Dendritic cell treated with granulocyte-macrophage colony-stimulating factor and Interleukin-4, amounts not matched to agents 40 ng/mL and 50 ng/mL, for 4 days (primary cell): ENCODE measurements around the gene LMAN1.
A peak's percentile ranks its signal among the peaks of the same experiment; 100 is the strongest.

Experiments used
- H3K27ac Mint-ChIP-seq: one replicate; pipeline ENCODE4 v1.8.0; 2022; ENCODE audit warnings: mild to moderate bottlenecking, mixed read lengths
- H3K27me3 Mint-ChIP-seq: one replicate; pipeline ENCODE4 v1.8.0; 2022; ENCODE audit warnings: mild to moderate bottlenecking, mixed read lengths
- H3K36me3 Mint-ChIP-seq: one replicate; pipeline ENCODE4 v1.8.0; 2022; ENCODE audit warnings: low read depth, mixed read lengths
- H3K4me1 Mint-ChIP-seq: one replicate; pipeline ENCODE4 v1.8.0; 2022; ENCODE audit warnings: low read depth, mixed read lengths
- H3K4me3 Mint-ChIP-seq: one replicate; pipeline ENCODE4 v1.8.0; 2022; ENCODE audit warnings: mild to moderate bottlenecking, moderate library complexity, mixed read lengths
- H3K9me3 Mint-ChIP-seq: one replicate; pipeline ENCODE4 v1.8.0; 2022; ENCODE audit warnings: mixed read lengths
- intact Hi-C: fragments of 100-400 bp; cut with micrococcal nuclease; formaldehyde crosslinking; loops from one replicate; pipeline ENCODE4 v1.15.0; 2022

The LMAN1 gene

GRCh38 chr18:59380706-59381105 is 21.6 kb upstream of the LMAN1 start:
- Mint-ChIP-seq H3K9me3 (no peaks in the 10 kb centered on the region), H3K27ac (no peak overlapping the region), H3K27me3 (peaks cover 6% of the 10 kb centered on the region), H3K4me1 (no peaks in the 10 kb centered on the region), H3K4me3 (no peak overlapping the region), H3K36me3 (no peaks in the 10 kb centered on the region)
- intact Hi-C loops = no loop called here

DNA sequence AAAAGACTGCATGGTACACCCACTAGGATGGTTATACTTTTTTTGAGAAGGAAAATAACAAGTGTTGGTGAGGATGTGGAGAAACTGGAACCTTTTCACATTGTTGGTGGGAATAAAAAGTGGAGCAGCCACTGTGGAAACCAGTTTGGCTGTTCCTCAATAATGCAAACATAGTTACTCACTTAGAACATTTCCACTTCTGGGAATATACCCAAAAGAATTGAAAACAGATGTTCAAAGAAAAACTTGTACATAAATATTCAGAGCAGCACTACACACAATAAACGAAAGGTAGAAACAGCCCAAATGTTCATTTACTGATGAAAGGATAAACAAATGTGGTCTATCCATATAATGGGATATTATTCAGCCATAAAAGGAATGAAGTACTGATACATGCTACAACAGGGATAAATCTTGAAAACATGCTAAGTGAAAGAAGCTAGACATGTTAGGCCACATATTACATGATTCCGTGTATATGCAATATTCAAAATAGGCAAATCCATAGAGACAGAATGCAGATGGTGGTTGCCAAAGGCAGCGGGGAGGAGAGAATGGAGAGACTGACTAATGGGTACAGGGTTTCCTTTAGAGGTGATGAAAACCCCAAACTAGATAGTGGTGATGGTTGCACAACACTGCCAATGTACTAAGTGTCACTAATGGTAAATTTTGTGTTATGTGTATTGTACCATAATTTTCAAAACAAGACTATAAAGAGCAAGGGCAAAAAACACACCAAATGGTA is 20.9 kb upstream of the LMAN1 start:
- H3K27ac Mint-ChIP-seq = no peak overlapping the region
- intact Hi-C loops = no loop called here
- H3K27me3 Mint-ChIP-seq = peaks cover 6% of the 10 kb centered on the region

DNA sequence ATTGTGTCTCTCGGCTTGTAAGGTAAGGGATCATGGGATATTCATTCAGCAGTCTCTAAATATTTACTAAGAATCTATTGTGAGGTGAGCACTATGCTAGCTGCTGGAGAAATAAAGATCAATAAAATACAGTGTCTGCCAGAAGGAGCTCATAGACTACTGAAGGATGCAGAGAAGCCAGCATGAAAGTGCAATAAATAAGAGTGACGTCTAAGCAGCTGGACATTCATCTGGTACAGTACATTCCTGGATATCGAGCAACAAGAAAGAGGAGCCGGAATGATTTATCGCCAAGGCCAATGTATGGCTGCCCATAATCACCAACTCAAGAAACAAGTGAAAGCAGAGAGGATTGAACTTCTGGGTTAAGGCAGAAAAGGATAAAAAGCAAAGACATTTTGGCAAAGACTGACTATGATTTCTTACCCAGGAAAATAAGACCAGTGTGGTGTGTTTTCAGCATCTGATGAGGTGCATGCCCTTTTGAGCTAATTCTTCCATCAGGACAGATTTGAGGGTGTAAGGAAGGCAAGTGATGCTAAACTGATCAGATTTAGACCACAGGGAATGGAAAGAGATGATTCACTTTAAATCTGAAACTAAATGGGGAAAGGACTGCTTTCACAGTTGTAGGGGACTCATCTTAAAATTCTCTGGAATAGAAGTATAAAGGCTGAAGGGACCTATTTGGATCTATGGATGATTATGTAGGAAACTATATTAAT is 18.7 kb upstream of the LMAN1 start:
- peaks cover 9% of the 10 kb centered on the region for H3K4me1 Mint-ChIP-seq
- H3K36me3 Mint-ChIP-seq = no peaks in the 10 kb centered on the region
- H3K4me3 Mint-ChIP-seq = no peak overlapping the region
- peaks cover 7% of the 10 kb centered on the region for H3K9me3 Mint-ChIP-seq
- H3K27me3 Mint-ChIP-seq = peaks cover 9% of the 10 kb centered on the region
- intact Hi-C loops = no loop called here
- no peak overlapping the region for H3K27ac Mint-ChIP-seq

More for the DNA sequence above, 20.9 kb upstream of the LMAN1 start:
- Mint-ChIP-seq H3K4me3 (no peak overlapping the region), H3K9me3 (no peaks in the 10 kb centered on the region), H3K4me1 (no peaks in the 10 kb centered on the region), H3K36me3 (no peaks in the 10 kb centered on the region)

DNA sequence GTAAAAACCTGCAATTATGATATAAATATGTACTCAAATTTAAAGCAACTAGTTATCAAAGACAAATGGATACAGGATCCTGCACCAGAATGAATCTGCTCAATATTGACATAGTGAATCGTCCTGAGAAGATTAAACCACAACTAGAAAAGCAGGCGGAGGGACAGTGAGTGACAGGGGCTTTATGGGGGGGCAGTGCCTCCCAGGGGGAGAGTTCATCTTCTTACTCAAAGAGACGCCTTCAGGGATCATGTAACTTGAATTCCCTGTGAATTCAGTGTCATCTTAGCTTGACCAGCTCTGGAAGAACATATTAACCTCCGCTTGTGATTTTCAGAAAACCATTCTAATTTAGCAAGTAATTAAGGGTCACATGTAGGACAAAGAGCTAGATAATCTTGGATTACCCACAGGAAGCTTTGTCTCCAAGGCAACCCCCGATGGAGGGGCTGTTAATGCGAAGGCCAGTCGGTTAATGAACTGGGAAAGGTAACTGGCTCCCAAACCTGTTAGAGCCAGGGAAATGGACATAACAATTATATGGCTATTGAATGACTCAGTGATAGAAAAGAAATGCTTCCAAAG is 17.4 kb upstream of the LMAN1 start:
- Mint-ChIP-seq H3K27ac (no peak overlapping the region), H3K4me1 (peaks cover 9% of the 10 kb centered on the region), H3K4me3 (no peak overlapping the region), H3K27me3 (peaks cover 16% of the 10 kb centered on the region), H3K36me3 (no peaks in the 10 kb centered on the region), H3K9me3 (peaks cover 7% of the 10 kb centered on the region)
- intact Hi-C loops = no loop called here

- H3K27me3 Mint-ChIP-seq = peaks cover 18% of the 10 kb centered on the region
- peaks cover 9% of the 10 kb centered on the region for H3K4me1 Mint-ChIP-seq
- H3K27ac Mint-ChIP-seq = peak overlapping the region; percentile 78
- intact Hi-C loops = no loop called here
- peaks cover 7% of the 10 kb centered on the region for H3K9me3 Mint-ChIP-seq
- no peaks in the 10 kb centered on the region for H3K36me3 Mint-ChIP-seq
- no peak overlapping the region for H3K4me3 Mint-ChIP-seq
Measured at GRCh38 chr18:59374128-59374527, 15.1 kb upstream of the LMAN1 start.

GRCh38 chr18:59372975-59373374 is 13.9 kb upstream of the LMAN1 start:
- peaks cover 9% of the 10 kb centered on the region for H3K4me1 Mint-ChIP-seq
- H3K27me3 Mint-ChIP-seq = peaks cover 18% of the 10 kb centered on the region
- H3K36me3 Mint-ChIP-seq = no peaks in the 10 kb centered on the region
- intact Hi-C loops = no loop called here
- no peak overlapping the region for H3K4me3 Mint-ChIP-seq
- H3K9me3 Mint-ChIP-seq = peaks cover 7% of the 10 kb centered on the region
- no peak overlapping the region for H3K27ac Mint-ChIP-seq

DNA sequence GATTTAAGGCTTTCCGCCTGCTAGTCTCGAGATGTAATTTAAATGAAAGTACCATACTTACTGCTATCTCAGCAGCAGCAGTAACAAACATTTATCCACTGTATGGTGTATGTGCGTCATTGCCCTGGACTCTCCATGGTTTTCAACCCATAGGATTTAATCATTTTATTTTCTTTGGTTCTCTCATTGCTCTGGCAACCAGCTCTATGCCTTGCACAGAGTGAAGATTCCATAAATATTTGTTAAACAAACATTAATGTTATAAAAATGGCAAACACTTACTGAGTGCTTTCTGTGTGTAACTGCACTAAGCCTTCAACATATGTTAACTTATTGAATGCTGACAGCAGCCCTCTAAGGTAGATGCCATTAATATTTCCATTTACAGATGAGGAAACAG is 1.3 kb upstream of the LMAN1 start:
- H3K36me3 Mint-ChIP-seq = peaks cover 9% of the 10 kb centered on the region
- no peak overlapping the region for H3K27ac Mint-ChIP-seq
- no peaks in the 10 kb centered on the region for H3K9me3 Mint-ChIP-seq
- peaks cover 8% of the 10 kb centered on the region for H3K27me3 Mint-ChIP-seq
- intact Hi-C loops = no loop called here
- H3K4me3 Mint-ChIP-seq = no peak overlapping the region
- H3K4me1 Mint-ChIP-seq = peaks cover 20% of the 10 kb centered on the region

- H3K4me3 Mint-ChIP-seq = peak overlapping the region; percentile 78
- H3K9me3 Mint-ChIP-seq = no peaks in the 10 kb centered on the region
- intact Hi-C loops = loop anchor here (2.0 kb wide), 1 partner anchor 221 kb away; the partner anchor contains the start of gene SEC11C
- H3K27ac Mint-ChIP-seq = no peak overlapping the region
- H3K4me1 Mint-ChIP-seq = peaks cover 20% of the 10 kb centered on the region
- peaks cover 6% of the 10 kb centered on the region for H3K27me3 Mint-ChIP-seq
- H3K36me3 Mint-ChIP-seq = peaks cover 9% of the 10 kb centered on the region
Measured at GRCh38 chr18:59359576-59359952, 499 bp upstream of the LMAN1 start.

DNA sequence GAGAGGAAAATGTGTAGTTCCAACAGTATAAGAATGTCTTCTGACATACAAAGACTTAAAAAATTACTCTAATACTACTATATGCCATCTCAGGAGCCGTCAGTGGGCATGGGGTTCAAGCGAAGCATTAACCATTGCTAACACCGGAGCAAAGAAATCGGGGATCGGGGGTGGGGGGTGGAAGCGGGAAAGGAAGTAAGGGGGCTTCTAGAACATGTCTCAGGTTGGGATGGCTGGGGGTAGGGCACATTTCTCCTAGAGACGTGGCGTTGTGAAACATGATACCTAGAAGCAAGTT is 702 bp downstream of the LMAN1 start:
- H3K36me3 Mint-ChIP-seq = peaks cover 11% of the 10 kb centered on the region
- H3K27ac Mint-ChIP-seq = peak overlapping the region; percentile 77
- peak overlapping the region; percentile 78 for H3K4me3 Mint-ChIP-seq
- intact Hi-C loops = loop anchor here (2.0 kb wide), 1 partner anchor 220 kb away; the partner anchor contains the start of gene SEC11C
- H3K27me3 Mint-ChIP-seq = peaks cover 5% of the 10 kb centered on the region
- no peaks in the 10 kb centered on the region for H3K9me3 Mint-ChIP-seq
- peaks cover 20% of the 10 kb centered on the region for H3K4me1 Mint-ChIP-seq

- peaks cover 2% of the 10 kb centered on the region for H3K27me3 Mint-ChIP-seq
- peak overlapping the region; percentile 78 for H3K4me3 Mint-ChIP-seq
- H3K9me3 Mint-ChIP-seq = no peaks in the 10 kb centered on the region
- peaks cover 15% of the 10 kb centered on the region for H3K36me3 Mint-ChIP-seq
- intact Hi-C loops = loop anchor here (2.0 kb wide), 1 partner anchor 219 kb away; the partner anchor contains the start of gene SEC11C
- H3K4me1 Mint-ChIP-seq = peaks cover 20% of the 10 kb centered on the region
- H3K27ac Mint-ChIP-seq = peak overlapping the region; percentile 77
Measured at GRCh38 chr18:59357928-59358327, 1.1 kb downstream of the LMAN1 start.

DNA sequence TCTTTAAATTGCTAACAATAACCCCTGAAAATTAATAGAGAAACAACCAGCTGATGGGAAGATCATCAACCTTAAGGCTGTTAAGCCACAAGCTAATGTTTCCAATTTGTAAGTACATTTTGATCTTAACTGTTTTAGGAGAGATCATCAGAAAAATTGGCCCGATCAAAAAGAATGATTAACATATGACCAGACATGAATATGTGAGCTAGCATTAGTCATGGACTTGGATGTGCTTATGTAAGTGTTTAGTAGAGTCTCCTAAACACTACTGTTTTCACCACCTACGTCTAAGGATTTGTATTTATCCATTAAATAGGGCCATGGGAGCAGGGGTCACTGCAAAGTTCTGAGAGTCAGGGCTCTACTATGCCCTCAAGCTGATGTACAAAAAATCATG is 4.3 kb downstream of the LMAN1 start:
- Mint-ChIP-seq H3K27me3 (no peaks in the 10 kb centered on the region), H3K4me1 (peaks cover 34% of the 10 kb centered on the region), H3K9me3 (no peaks in the 10 kb centered on the region), H3K27ac (no peak overlapping the region), H3K36me3 (peaks cover 30% of the 10 kb centered on the region), H3K4me3 (no peak overlapping the region)
- intact Hi-C loops = no loop called here

GRCh38 chr18:59353079-59353680 is 5.9 kb downstream of the LMAN1 start:
- peaks cover 28% of the 10 kb centered on the region for H3K4me1 Mint-ChIP-seq
- H3K4me3 Mint-ChIP-seq = no peak overlapping the region
- H3K27ac Mint-ChIP-seq = no peak overlapping the region
- H3K36me3 Mint-ChIP-seq = peaks cover 36% of the 10 kb centered on the region
- H3K9me3 Mint-ChIP-seq = no peaks in the 10 kb centered on the region
- H3K27me3 Mint-ChIP-seq = no peaks in the 10 kb centered on the region
- intact Hi-C loops = no loop called here

- no peak overlapping the region for H3K4me3 Mint-ChIP-seq
- H3K4me1 Mint-ChIP-seq = peaks cover 24% of the 10 kb centered on the region
- no peaks in the 10 kb centered on the region for H3K9me3 Mint-ChIP-seq
- H3K27me3 Mint-ChIP-seq = no peaks in the 10 kb centered on the region
- H3K36me3 Mint-ChIP-seq = peaks cover 45% of the 10 kb centered on the region
- H3K27ac Mint-ChIP-seq = peak overlapping the region; percentile 6
- intact Hi-C loops = no loop called here
Measured at GRCh38 chr18:59352250-59352855, 6.7 kb downstream of the LMAN1 start.

DNA sequence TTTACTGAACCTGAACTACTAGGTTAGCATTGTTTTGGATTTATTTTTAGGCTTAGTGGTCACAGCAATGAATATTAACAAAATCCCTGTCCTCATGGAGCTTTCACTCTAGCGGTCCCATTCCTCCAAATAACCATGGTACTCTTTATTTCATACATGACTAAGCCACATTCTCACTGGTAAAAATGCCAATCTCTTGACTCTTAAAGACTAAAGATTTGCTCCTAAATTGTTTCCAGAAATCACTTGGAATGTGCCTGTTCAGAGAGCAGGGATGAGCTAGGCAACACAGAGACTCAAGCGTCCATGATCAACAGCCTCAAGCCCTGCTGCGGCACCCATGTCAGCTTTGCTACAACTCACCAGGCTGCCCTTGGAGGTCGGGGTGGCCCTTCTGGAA is 13.5 kb downstream of the LMAN1 start:
- intact Hi-C loops = no loop called here
- Mint-ChIP-seq H3K4me3 (no peak overlapping the region), H3K9me3 (peaks cover 16% of the 10 kb centered on the region), H3K36me3 (peaks cover 94% of the 10 kb centered on the region), H3K27me3 (no peaks in the 10 kb centered on the region), H3K27ac (no peak overlapping the region), H3K4me1 (no peaks in the 10 kb centered on the region)
